ENCODE data around the gene PCYT1A. TPM values are rescaled to one million over a fixed set of nuclear protein-coding genes. Genes with fewer than 3 reads are reported as not detected.
"Not testable (repeated sequence)": the region's sequence is repeated elsewhere in the genome, so short reads cannot be mapped to it uniquely, and the experiment has no call there.

The PCYT1A gene
- total and polyA plus RNA-seq, 4 donors = 21.2 to 67.4 (median 42.7) TPM

- no peak for TF ChIP-seq CTCF (IDR thresholded peaks at IDR 0.05; ENCODE audit: control extremely low read depth, extremely low read depth)
- ATAC-seq (ENCODE audit: insufficient read depth, low FRiP score) (peak; percentile 96), DNase-seq (peak; percentile 93 to 96 (median 93))
- 0 to 1% methylated on average over 80 to 92 of the region's 92 CpGs for WGBS, 2 donors
- Histone ChIP-seq H3K36me3 (ENCODE audit: control insufficient read depth in 4 of 4, insufficient read depth in 4 of 4, low read length in 4 of 4) (peaks cover 0 to 1% (median 0%) of the 10 kb centered on the region in 4 donors), H3K27ac (ENCODE audit: low read depth in 1 of 2, low read length in 1 of 2) (peak within 1 kb of the TSS; percentile 78 to 93), H3K4me1 (ENCODE audit: control insufficient read depth in 5 of 5, insufficient read depth in 5 of 5, low read length in 5 of 5) (peaks cover 0 to 4% (median 2%) of the 10 kb centered on the region in 5 donors), H3K4me3 (peak within 1 kb of the TSS; percentile 54), H3K9me3 (ENCODE audit: control insufficient read depth in 4 of 4, insufficient read depth in 3 of 4, low read length in 3 of 4) (no peaks in the 10 kb centered on the region), H3K27me3 (ENCODE audit: control insufficient read depth in 3 of 3, insufficient read depth in 3 of 3, low read length in 2 of 3) (no peaks in the 10 kb centered on the region), H3K9ac (ENCODE audit: insufficient read depth in 1 of 2, low read length in 2 of 2) (peak within 1 kb of the TSS; percentile 90)
These were observed 30.4 kb upstream of the PCYT1A start, which contains the start of gene DYNLT2B for GRCh38 chr3:196317687-196318467. Gene DYNLT2B, minus strand, starts transcription at chr3:196318240. Its CDS starts 88 bp downstream, at chr3:196318152.

- WGBS, 2 donors = 14% methylated on average over 15 to 17 of the region's 17 CpGs
- Histone ChIP-seq H3K27ac (ENCODE audit: low read depth in 1 of 2, low read length in 1 of 2) (peak overlapping the region; percentile 78 to 93), H3K9ac (ENCODE audit: insufficient read depth in 1 of 2, low read length in 2 of 2) (peak overlapping the region; percentile 90), H3K4me3 (peak overlapping the region; percentile 54)
- not testable (repeated sequence) for H3K27me3 ChIP-seq (ENCODE audit: control insufficient read depth in 3 of 3, insufficient read depth in 3 of 3, low read length in 2 of 3); H3K9me3 ChIP-seq (ENCODE audit: control insufficient read depth in 4 of 4, insufficient read depth in 3 of 4, low read length in 3 of 4); H3K4me1 ChIP-seq (ENCODE audit: control insufficient read depth in 5 of 5, insufficient read depth in 5 of 5, low read length in 5 of 5); ATAC-seq (ENCODE audit: insufficient read depth, low FRiP score); H3K36me3 ChIP-seq (ENCODE audit: control insufficient read depth in 4 of 4, insufficient read depth in 4 of 4, low read length in 4 of 4)
- peak in 2 of 3 donors; percentile 23 to 81 for DNase-seq
These were observed 29.5 kb upstream of the PCYT1A start for GRCh38 chr3:196316799-196317686.

- H3K27ac ChIP-seq (ENCODE audit: low read depth in 1 of 2, low read length in 1 of 2) = no peak overlapping the region
- peaks cover 0 to 4% (median 2%) of the 10 kb centered on the region in 5 donors for H3K4me1 ChIP-seq (ENCODE audit: control insufficient read depth in 5 of 5, insufficient read depth in 5 of 5, low read length in 5 of 5)
- DNase-seq = peak in 1 of 3 donors; percentile 4
- WGBS, 2 donors = 98 to 100% methylated on average over 1 of the region's 1 CpG
- no peak for ATAC-seq (ENCODE audit: insufficient read depth, low FRiP score)
- H3K9me3 ChIP-seq (ENCODE audit: control insufficient read depth in 4 of 4, insufficient read depth in 3 of 4, low read length in 3 of 4) = no peaks in the 10 kb centered on the region
- TF ChIP-seq CTCF (IDR thresholded peaks at IDR 0.05; ENCODE audit: control extremely low read depth, extremely low read depth) = no peak
- peaks cover 0 to 1% (median 0%) of the 10 kb centered on the region in 4 donors for H3K36me3 ChIP-seq (ENCODE audit: control insufficient read depth in 4 of 4, insufficient read depth in 4 of 4, low read length in 4 of 4)
- H3K27me3 ChIP-seq (ENCODE audit: control insufficient read depth in 3 of 3, insufficient read depth in 3 of 3, low read length in 2 of 3) = no peaks in the 10 kb centered on the region
- H3K9ac ChIP-seq (ENCODE audit: insufficient read depth in 1 of 2, low read length in 2 of 2) = no peak overlapping the region
- H3K4me3 ChIP-seq = no peak overlapping the region
These were observed 28.3 kb upstream of the PCYT1A start for GRCh38 chr3:196315821-196316220.

GRCh38 chr3:196314597-196314996 lies 27.1 kb upstream of the PCYT1A start:
- WGBS, 2 donors = 96% methylated on average over 3 of the region's 3 CpGs
- no peak overlapping the region for H3K4me3 ChIP-seq
- ATAC-seq (ENCODE audit: insufficient read depth, low FRiP score) = no peak
- no peak overlapping the region for H3K27ac ChIP-seq (ENCODE audit: low read depth in 1 of 2, low read length in 1 of 2)
- peaks cover 0 to 1% (median 0%) of the 10 kb centered on the region in 4 donors for H3K36me3 ChIP-seq (ENCODE audit: control insufficient read depth in 4 of 4, insufficient read depth in 4 of 4, low read length in 4 of 4)
- no peaks in the 10 kb centered on the region for H3K9me3 ChIP-seq (ENCODE audit: control insufficient read depth in 4 of 4, insufficient read depth in 3 of 4, low read length in 3 of 4)
- no peak overlapping the region for H3K9ac ChIP-seq (ENCODE audit: insufficient read depth in 1 of 2, low read length in 2 of 2)
- no peak for DNase-seq
- no peak for TF ChIP-seq CTCF (IDR thresholded peaks at IDR 0.05; ENCODE audit: control extremely low read depth, extremely low read depth)
- no peaks in the 10 kb centered on the region for H3K27me3 ChIP-seq (ENCODE audit: control insufficient read depth in 3 of 3, insufficient read depth in 3 of 3, low read length in 2 of 3)
- H3K4me1 ChIP-seq (ENCODE audit: control insufficient read depth in 5 of 5, insufficient read depth in 5 of 5, low read length in 5 of 5) = peaks cover 0 to 4% (median 2%) of the 10 kb centered on the region in 5 donors

- not testable (repeated sequence) for DNase-seq; H3K27ac ChIP-seq (ENCODE audit: low read depth in 1 of 2, low read length in 1 of 2); H3K9ac ChIP-seq (ENCODE audit: insufficient read depth in 1 of 2, low read length in 2 of 2); H3K9me3 ChIP-seq (ENCODE audit: control insufficient read depth in 4 of 4, insufficient read depth in 3 of 4, low read length in 3 of 4); H3K36me3 ChIP-seq (ENCODE audit: control insufficient read depth in 4 of 4, insufficient read depth in 4 of 4, low read length in 4 of 4); H3K4me3 ChIP-seq; H3K27me3 ChIP-seq (ENCODE audit: control insufficient read depth in 3 of 3, insufficient read depth in 3 of 3, low read length in 2 of 3); ATAC-seq (ENCODE audit: insufficient read depth, low FRiP score); H3K4me1 ChIP-seq (ENCODE audit: control insufficient read depth in 5 of 5, insufficient read depth in 5 of 5, low read length in 5 of 5)
- 88 to 91% methylated on average over 7 of the region's 7 CpGs for WGBS, 2 donors
These were observed 26.6 kb upstream of the PCYT1A start for GRCh38 chr3:196314086-196314485.

All from lung (tissue), 12 donors.